Suppressor macrophage (primary cell): ENCODE data around the gene ABLIM1.

Experiments used
- DNase-seq, 4 experiments: peaks; one replicate each; pipeline ENCODE4 v3.0.0-alpha.2; 2020 to 2022

Gene ABLIM1

GRCh38 chr10:114444819-114445218 lies 213.3 kb downstream of the ABLIM1 start:
- no peak for DNase-seq

- DNase-seq, result no peak
These were observed 215.9 kb downstream of the ABLIM1 start for GRCh38 chr10:114442091-114442630.

GRCh38 chr10:114441107-114441506 lies 217.0 kb downstream of the ABLIM1 start:
- no peak for DNase-seq

GRCh38 chr10:114437473-114438292 lies 220.4 kb downstream of the ABLIM1 start:
- DNase-seq, result peak in 3 of 4 experiments; percentile 3 to 16 (median 16)

GRCh38 chr10:114436941-114437340 lies 221.1 kb downstream of the ABLIM1 start:
- no peak for DNase-seq

GRCh38 chr10:114432566-114433093 lies 225.4 kb downstream of the ABLIM1 start:
- DNase-seq, result no peak

GRCh38 chr10:114431414-114432135 lies 226.5 kb downstream of the ABLIM1 start:
- DNase-seq, result no peak

- no peak for DNase-seq
These were observed 227.2 kb downstream of the ABLIM1 start for GRCh38 chr10:114430688-114431413.

GRCh38 chr10:114429581-114430335 lies 228.3 kb downstream of the ABLIM1 start:
- DNase-seq, result no peak

GRCh38 chr10:114427124-114427852 lies 230.8 kb downstream of the ABLIM1 start:
- no peak for DNase-seq

- no peak for DNase-seq
These were observed 231.6 kb downstream of the ABLIM1 start for GRCh38 chr10:114426476-114426875.

GRCh38 chr10:114420811-114421485 lies 237.1 kb downstream of the ABLIM1 start:
- no peak for DNase-seq

GRCh38 chr10:114418109-114418508 lies 240.0 kb downstream of the ABLIM1 start:
- DNase-seq, result no peak

GRCh38 chr10:114412907-114413797 lies 244.9 kb downstream of the ABLIM1 start:
- peak; percentile 40 to 80 (median 58) for DNase-seq

- DNase-seq, result peak in 2 of 4 experiments; percentile 14 to 22
These were observed 249.1 kb downstream of the ABLIM1 start for GRCh38 chr10:114408968-114409444.

GRCh38 chr10:114408112-114408967 lies 249.7 kb downstream of the ABLIM1 start:
- DNase-seq, result no peak

GRCh38 chr10:114406455-114406854 lies 251.6 kb downstream of the ABLIM1 start:
- DNase-seq, result no peak

GRCh38 chr10:114405011-114405350 lies 253.1 kb downstream of the ABLIM1 start:
- DNase-seq, result no peak
